ENCODE measurements around the gene CXCL3.

GRCh38 chr4:73991742-73992000 lies 46.8 kb downstream of the CXCL3 start:
- TF ChIP-seq EZH2 (IDR thresholded peaks at IDR 0.05; ENCODE audit: low read length) (no peak), CTCF (optimal IDR thresholded peaks at IDR 0.05 in 1 of 3, IDR thresholded peaks at IDR 0.05 in 1 of 3, conservative IDR thresholded peaks at IDR 0.05 in 1 of 3; ENCODE audit: extremely low read depth in 1 of 3, insufficient read depth in 2 of 3, low read length in 3 of 3) (no peak)

Measured in keratinocyte (primary cell).